ENCODE measurements around the gene MPHOSPH9. TPM values are rescaled to one million over a fixed set of nuclear protein-coding genes. Genes with fewer than 3 reads are reported as not detected.

The MPHOSPH9 gene
- total and polyA plus RNA-seq, 2 donors (not counting 3 experiments of a cell fraction or from before 2014, with no cell fraction given): 7.8 to 42.4 TPM

- H3K79me2 ChIP-seq (ENCODE audit: control insufficient read depth, insufficient read depth, low read length): peaks cover 30% of the 10 kb centered on the region
- BruUV-seq (replicated peaks): no TSS peak
- FAIRE-seq: peak; percentile 93
- no peaks in the 10 kb centered on the region for H3K27me3 ChIP-seq (ENCODE audit: control insufficient read depth in 2 of 2, insufficient read depth in 2 of 2, low read length in 2 of 2)
- H3K9ac ChIP-seq (replicated peaks; ENCODE audit: extremely low read depth, insufficient read depth, low read length): no peak overlapping the region
- H3K9me1 ChIP-seq (replicated peaks; ENCODE audit: control insufficient read depth, extremely low read depth, insufficient read depth, low read length): no peaks in the 10 kb centered on the region
- peak; percentile 69 for DNase-seq (ENCODE audit: low read depth, low spot score)
- H4K20me1 ChIP-seq (replicated peaks; ENCODE audit: control insufficient read depth, extremely low read depth, insufficient read depth, low read length): no peaks in the 10 kb centered on the region
- H2AFZ ChIP-seq (ENCODE audit: low read depth, low read length): no peak overlapping the region
- CTCF ChIA-PET: interaction anchor here (0.6 to 13.1 kb wide), 77 partner anchors 8 to 600 kb away, joined by 3 to 255 read pairs (median 4); partner anchors contain the start of genes ABCB9, ARL6IP4, OGFOD2 and PITPNM2
- POLR2A ChIA-PET: interaction anchor here (0.6 kb wide), 2 partner anchors 41 to 340 kb away, joined by 3 to 12 read pairs; no protein-coding TSS in a partner anchor
- dilution Hi-C loops (cut with MboI; ENCODE audit: extremely low pct_ligation_motif_present, low sequenced_read_pairs) (no loop called here), intact Hi-C loops (cut with micrococcal nuclease) (loop anchor here (1.0 to 5.0 kb wide), 4 partner anchors 194 to 485 kb away; partner anchors contain the start of gene DENR)
- no peaks in the 10 kb centered on the region for H3K36me3 ChIP-seq (ENCODE audit: control insufficient read depth in 2 of 2, extremely low read depth in 1 of 2, insufficient read depth in 2 of 2, low read length in 2 of 2)
- no peak overlapping the region for H3K4me3 ChIP-seq (replicated peaks in 1 of 3; ENCODE audit: insufficient read depth in 1 of 3, low read depth in 1 of 3, low read length in 3 of 3)
- TF ChIP-seq CTCF (IDR thresholded peaks at IDR 0.05; ENCODE audit: extremely low read depth in 1 of 2, insufficient read depth in 1 of 2, low read depth in 1 of 2, low read length in 2 of 2) (peak; percentile 61 to 66), GATA2 (IDR thresholded peaks at IDR 0.05; ENCODE audit: insufficient read depth, insufficient read length, low read depth, low read length) (no peak)
- H3K4me2 ChIP-seq (ENCODE audit: insufficient read depth, low read length): no peak overlapping the region
- H3K9me3 ChIP-seq (replicated peaks; ENCODE audit: control insufficient read depth, insufficient read depth, low read length): no peaks in the 10 kb centered on the region
- peaks cover 13% of the 10 kb centered on the region for H3K4me1 ChIP-seq (ENCODE audit: control insufficient read depth, extremely low read depth, insufficient read depth, low read length)
- no peak overlapping the region for H3K27ac ChIP-seq (ENCODE audit: insufficient read depth, low read depth, low read length)
Observed at GRCh38 chr12:123237646-123238329, 4.8 kb upstream of the MPHOSPH9 start.
